Type B pancreatic cell (in vitro differentiated cells): ENCODE measurements around the gene HS3ST1. TPM values are rescaled to one million over a fixed set of nuclear protein-coding genes. Genes with fewer than 3 reads are reported as not detected.

ENCODE experiments used
- DNase-seq: peaks from one replicate; pipeline ENCODE4 v3.0.0; 2021; ENCODE audit warnings: mixed read lengths; ENCODE audit not compliant: unreplicated experiment; ENCODE audit errors: extremely low spot score
- H3K27ac Mint-ChIP-seq: 2 replicates; pipeline ENCODE4 v1.8.0; 2021; ENCODE audit warnings: mild to moderate bottlenecking, mixed read lengths
- H3K27me3 Mint-ChIP-seq: 2 replicates; pipeline ENCODE4 v1.8.0; 2021; ENCODE audit warnings: mixed read lengths
- H3K36me3 Mint-ChIP-seq: 2 replicates; pipeline ENCODE4 v1.8.0; 2021; ENCODE audit warnings: mixed read lengths
- H3K4me1 Mint-ChIP-seq: one replicate; pipeline ENCODE4 v1.8.0; 2021; ENCODE audit warnings: mixed read lengths; ENCODE audit not compliant: unreplicated experiment
- H3K4me3 Mint-ChIP-seq: 2 replicates; pipeline ENCODE4 v1.8.0; 2021; ENCODE audit warnings: mild to moderate bottlenecking, mixed read lengths
- H3K9me3 Mint-ChIP-seq: 2 replicates; pipeline ENCODE4 v1.8.0; 2021; ENCODE audit warnings: mixed read lengths
- CTCF ChIP-seq: fragments of 200-600 bp; sonication (generic); conservative IDR thresholded peaks from 2 replicates; pipeline ENCODE4 v1.5.0; 2021; ENCODE audit warnings: antibody characterized with exemption, mild to moderate bottlenecking
- total RNA-seq: library from RNA; stranded (reverse); gene quantifications from 2 replicates; pipeline ENCODE4 v1.2.1, GENCODE V29; 2021; ENCODE audit warnings: low replicate concordance

Gene HS3ST1
- total RNA-seq, 1 donor from 2014 or later, result 2.5 TPM

- DNase-seq, result no peak
- no peaks in the 10 kb centered on the region for H3K9me3 Mint-ChIP-seq
- no peaks in the 10 kb centered on the region for H3K36me3 Mint-ChIP-seq
- no peak for TF ChIP-seq CTCF
- H3K4me3 Mint-ChIP-seq, result no peak overlapping the region
- H3K27ac Mint-ChIP-seq, result no peak overlapping the region
- H3K4me1 Mint-ChIP-seq, result peaks cover 12% of the 10 kb centered on the region
- no peaks in the 10 kb centered on the region for H3K27me3 Mint-ChIP-seq
Observed at GRCh38 chr4:11471046-11471441, 42.4 kb upstream of the HS3ST1 start.

GRCh38 chr4:11470438-11471045 is 41.8 kb upstream of the HS3ST1 start:
- H3K4me3 Mint-ChIP-seq, result no peak overlapping the region
- no peaks in the 10 kb centered on the region for H3K9me3 Mint-ChIP-seq
- no peaks in the 10 kb centered on the region for H3K36me3 Mint-ChIP-seq
- H3K27me3 Mint-ChIP-seq, result no peaks in the 10 kb centered on the region
- DNase-seq, result no peak
- H3K4me1 Mint-ChIP-seq, result peaks cover 12% of the 10 kb centered on the region
- no peak overlapping the region for H3K27ac Mint-ChIP-seq
- TF ChIP-seq CTCF, result no peak

- no peak overlapping the region for H3K27ac Mint-ChIP-seq
- DNase-seq, result no peak
- no peak overlapping the region for H3K4me3 Mint-ChIP-seq
- H3K9me3 Mint-ChIP-seq, result no peaks in the 10 kb centered on the region
- TF ChIP-seq CTCF, result no peak
- no peaks in the 10 kb centered on the region for H3K27me3 Mint-ChIP-seq
- H3K4me1 Mint-ChIP-seq, result peaks cover 12% of the 10 kb centered on the region
- H3K36me3 Mint-ChIP-seq, result no peaks in the 10 kb centered on the region
Observed at GRCh38 chr4:11469650-11470437, 41.1 kb upstream of the HS3ST1 start.

DNA sequence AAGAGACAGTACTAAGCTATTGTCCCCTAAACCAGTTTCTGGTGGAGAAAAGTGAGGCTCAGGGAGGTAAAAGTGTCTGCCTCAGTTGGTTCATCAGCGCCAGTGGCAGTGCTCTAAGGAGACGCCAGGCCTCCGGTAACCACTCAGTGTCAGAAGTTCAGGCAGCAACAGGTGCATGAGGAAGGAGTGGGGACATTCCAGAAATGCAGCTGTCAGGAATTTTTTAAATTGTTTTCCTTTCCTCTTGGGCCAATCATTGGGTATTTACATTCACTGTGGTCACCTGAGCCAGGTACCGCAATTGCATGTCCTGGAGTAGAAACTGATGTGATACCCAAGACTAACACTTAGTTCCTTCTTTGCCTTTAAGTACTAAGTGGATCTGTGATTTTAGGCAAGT is 40.2 kb upstream of the HS3ST1 start:
- Mint-ChIP-seq H3K9me3 (no peaks in the 10 kb centered on the region), H3K27ac (peak overlapping the region; percentile 50), H3K27me3 (no peaks in the 10 kb centered on the region), H3K4me3 (no peak overlapping the region), H3K36me3 (no peaks in the 10 kb centered on the region), H3K4me1 (peaks cover 12% of the 10 kb centered on the region)
- no peak for TF ChIP-seq CTCF
- no peak for DNase-seq

GRCh38 chr4:11467931-11468330 is 39.2 kb upstream of the HS3ST1 start:
- no peak for DNase-seq
- Mint-ChIP-seq H3K4me3 (no peak overlapping the region), H3K36me3 (no peaks in the 10 kb centered on the region), H3K27ac (no peak overlapping the region), H3K27me3 (no peaks in the 10 kb centered on the region), H3K9me3 (no peaks in the 10 kb centered on the region), H3K4me1 (peaks cover 12% of the 10 kb centered on the region)
- no peak for TF ChIP-seq CTCF
